ENCODE measurements around the gene ATP2B1.

DNA sequence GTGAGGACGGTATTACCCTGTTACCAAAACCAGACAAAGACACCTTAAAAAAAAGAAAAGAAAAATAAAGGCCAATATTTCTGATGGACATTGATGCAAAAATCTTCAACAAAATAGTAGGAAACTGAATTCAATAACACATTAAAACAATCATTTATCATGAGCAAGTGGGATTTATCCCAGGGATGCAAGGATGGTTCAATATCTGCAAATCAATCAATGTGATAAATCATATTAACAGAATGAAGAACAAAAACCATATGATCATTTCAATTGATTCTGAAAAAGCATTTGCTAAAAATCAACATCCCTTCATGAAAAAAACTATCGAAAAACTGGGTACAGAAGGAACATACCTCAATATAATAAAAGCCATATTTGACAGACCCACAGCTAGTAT, 32.3 kb upstream of the ATP2B1 start:
- no peak for TF ChIP-seq POLR2A (IDR thresholded peaks at IDR 0.05)
- no peak for TF ChIP-seq CTCF (IDR thresholded peaks at IDR 0.05)
